ENCODE measurements around the gene SNCA. TPM values are rescaled to one million over a fixed set of nuclear protein-coding genes. Genes with fewer than 3 reads are reported as not detected.

Gene SNCA
- total RNA-seq, 1 donor from 2014 or later: 13.4 TPM

GRCh38 chr4:89820010-89820409, 17.0 kb downstream of the SNCA start:
- no peak overlapping the region for H3K4me3 Mint-ChIP-seq (ENCODE audit: low read depth)
- DNase-seq (ENCODE audit: low spot score, unreplicated experiment): no peak
- TF ChIP-seq CTCF (IDR thresholded peaks at IDR 0.05; ENCODE audit: unreplicated experiment): no peak
- H3K9me3 Mint-ChIP-seq (ENCODE audit: low read depth): peaks cover 3% of the 10 kb centered on the region
- H3K36me3 Mint-ChIP-seq (ENCODE audit: insufficient read depth): peaks cover 9% of the 10 kb centered on the region
- H3K27ac Mint-ChIP-seq: no peak overlapping the region
- H3K4me1 Mint-ChIP-seq (ENCODE audit: low read depth): no peaks in the 10 kb centered on the region
- H3K27me3 Mint-ChIP-seq: no peaks in the 10 kb centered on the region

- Mint-ChIP-seq H3K4me1 (ENCODE audit: low read depth) (no peaks in the 10 kb centered on the region), H3K27ac (no peak overlapping the region), H3K9me3 (ENCODE audit: low read depth) (peaks cover 4% of the 10 kb centered on the region), H3K36me3 (ENCODE audit: insufficient read depth) (peaks cover 3% of the 10 kb centered on the region), H3K27me3 (no peaks in the 10 kb centered on the region), H3K4me3 (ENCODE audit: low read depth) (no peak overlapping the region)
- no peak for TF ChIP-seq CTCF (IDR thresholded peaks at IDR 0.05; ENCODE audit: unreplicated experiment)
- DNase-seq (ENCODE audit: low spot score, unreplicated experiment): no peak
These were observed 22.6 kb downstream of the SNCA start for GRCh38 chr4:89814362-89814761.

GRCh38 chr4:89813197-89813596, 23.8 kb downstream of the SNCA start:
- no peak for DNase-seq (ENCODE audit: low spot score, unreplicated experiment)
- TF ChIP-seq CTCF (IDR thresholded peaks at IDR 0.05; ENCODE audit: unreplicated experiment): no peak
- H3K27ac Mint-ChIP-seq: no peak overlapping the region
- H3K36me3 Mint-ChIP-seq (ENCODE audit: insufficient read depth): peaks cover 3% of the 10 kb centered on the region
- no peak overlapping the region for H3K4me3 Mint-ChIP-seq (ENCODE audit: low read depth)
- H3K27me3 Mint-ChIP-seq: no peaks in the 10 kb centered on the region
- H3K4me1 Mint-ChIP-seq (ENCODE audit: low read depth): no peaks in the 10 kb centered on the region
- peaks cover 4% of the 10 kb centered on the region for H3K9me3 Mint-ChIP-seq (ENCODE audit: low read depth)

GRCh38 chr4:89807441-89808140, 29.4 kb downstream of the SNCA start:
- Mint-ChIP-seq H3K27me3 (no peaks in the 10 kb centered on the region), H3K36me3 (ENCODE audit: insufficient read depth) (peaks cover 3% of the 10 kb centered on the region), H3K4me1 (ENCODE audit: low read depth) (peaks cover 1% of the 10 kb centered on the region), H3K9me3 (ENCODE audit: low read depth) (peaks cover 4% of the 10 kb centered on the region), H3K4me3 (ENCODE audit: low read depth) (no peak overlapping the region), H3K27ac (no peak overlapping the region)
- no peak for TF ChIP-seq CTCF (IDR thresholded peaks at IDR 0.05; ENCODE audit: unreplicated experiment)
- DNase-seq (ENCODE audit: low spot score, unreplicated experiment): no peak

- no peak for DNase-seq (ENCODE audit: low spot score, unreplicated experiment)
- peaks cover 3% of the 10 kb centered on the region for H3K36me3 Mint-ChIP-seq (ENCODE audit: insufficient read depth)
- peaks cover 4% of the 10 kb centered on the region for H3K9me3 Mint-ChIP-seq (ENCODE audit: low read depth)
- no peak for TF ChIP-seq CTCF (IDR thresholded peaks at IDR 0.05; ENCODE audit: unreplicated experiment)
- no peaks in the 10 kb centered on the region for H3K27me3 Mint-ChIP-seq
- no peak overlapping the region for H3K4me3 Mint-ChIP-seq (ENCODE audit: low read depth)
- H3K27ac Mint-ChIP-seq: no peak overlapping the region
- H3K4me1 Mint-ChIP-seq (ENCODE audit: low read depth): peaks cover 1% of the 10 kb centered on the region
These were observed 31.7 kb downstream of the SNCA start for GRCh38 chr4:89805297-89805696.

Data from progenitor cell of endocrine pancreas (in vitro differentiated cells).